T-helper 9 cell (primary cell): Measurements from ENCODE around the gene DNAH1.

Experiments
- DNase-seq: peaks from one replicate; pipeline ENCODE4 v3.0.0-alpha.2; 2020

DNAH1 gene

DNA sequence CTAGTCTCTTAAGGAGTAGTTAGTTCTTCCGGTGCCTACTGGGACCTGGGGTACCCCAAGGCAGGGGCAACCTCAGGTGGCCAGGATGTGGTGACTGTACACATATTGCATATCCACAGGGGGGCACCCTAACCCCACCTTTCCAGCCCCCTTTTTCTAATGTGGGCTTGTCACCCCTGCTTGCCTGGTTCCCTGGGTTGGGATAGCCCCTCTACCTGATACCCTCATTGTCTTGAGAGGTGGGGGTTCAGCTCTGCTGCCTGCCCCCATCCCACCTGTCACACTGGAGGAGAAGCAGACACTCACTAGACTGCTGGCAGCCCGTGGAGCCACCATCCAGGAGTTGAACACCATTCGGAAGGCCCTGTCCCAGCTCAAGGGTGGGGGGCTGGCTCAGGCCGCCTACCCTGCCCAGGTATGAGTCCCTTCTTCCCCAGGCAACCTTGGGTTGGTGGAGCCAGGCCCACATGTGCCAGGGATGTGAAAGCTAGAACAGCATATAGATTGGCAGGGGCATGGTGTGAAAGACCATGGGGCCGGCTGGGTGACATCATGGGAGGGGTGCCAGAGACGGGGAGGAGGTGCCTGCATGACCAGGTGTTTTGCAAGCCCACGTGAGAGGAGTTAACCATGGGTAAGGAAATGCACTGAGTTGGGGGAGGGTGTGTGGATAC, 24.5 kb upstream of the DNAH1 start:
- no peak for DNase-seq

DNA sequence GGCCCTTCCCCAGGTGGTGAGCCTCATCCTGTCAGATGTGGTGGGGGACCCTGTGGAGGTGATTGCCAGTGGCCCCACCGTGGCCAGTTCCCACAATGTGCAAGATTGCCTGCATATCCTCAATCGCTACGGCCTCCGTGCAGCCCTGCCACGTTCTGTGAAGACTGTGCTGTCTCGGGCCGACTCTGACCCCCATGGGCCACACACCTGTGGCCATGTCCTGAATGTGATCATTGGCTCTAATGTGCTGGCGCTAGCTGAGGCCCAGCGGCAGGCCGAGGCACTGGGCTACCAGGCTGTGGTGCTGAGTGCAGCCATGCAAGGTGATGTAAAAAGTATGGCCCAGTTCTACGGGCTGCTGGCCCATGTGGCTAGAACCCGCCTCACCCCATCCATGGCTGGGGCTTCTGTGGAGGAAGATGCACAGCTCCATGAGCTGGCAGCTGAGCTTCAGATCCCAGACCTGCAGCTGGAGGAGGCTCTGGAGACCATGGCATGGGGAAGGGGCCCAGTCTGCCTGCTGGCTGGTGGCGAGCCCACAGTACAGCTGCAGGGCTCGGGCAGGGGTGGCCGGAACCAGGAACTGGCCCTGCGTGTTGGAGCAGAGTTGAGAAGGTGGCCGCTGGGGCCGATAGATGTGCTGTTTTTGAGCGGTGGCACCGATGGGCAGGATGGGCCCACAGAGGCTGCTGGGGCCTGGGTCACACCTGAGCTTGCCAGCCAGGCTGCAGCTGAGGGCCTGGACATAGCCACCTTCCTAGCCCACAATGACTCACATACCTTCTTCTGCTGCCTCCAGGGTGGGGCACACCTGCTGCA, 23.7 kb upstream of the DNAH1 start:
- DNase-seq: no peak

DNA sequence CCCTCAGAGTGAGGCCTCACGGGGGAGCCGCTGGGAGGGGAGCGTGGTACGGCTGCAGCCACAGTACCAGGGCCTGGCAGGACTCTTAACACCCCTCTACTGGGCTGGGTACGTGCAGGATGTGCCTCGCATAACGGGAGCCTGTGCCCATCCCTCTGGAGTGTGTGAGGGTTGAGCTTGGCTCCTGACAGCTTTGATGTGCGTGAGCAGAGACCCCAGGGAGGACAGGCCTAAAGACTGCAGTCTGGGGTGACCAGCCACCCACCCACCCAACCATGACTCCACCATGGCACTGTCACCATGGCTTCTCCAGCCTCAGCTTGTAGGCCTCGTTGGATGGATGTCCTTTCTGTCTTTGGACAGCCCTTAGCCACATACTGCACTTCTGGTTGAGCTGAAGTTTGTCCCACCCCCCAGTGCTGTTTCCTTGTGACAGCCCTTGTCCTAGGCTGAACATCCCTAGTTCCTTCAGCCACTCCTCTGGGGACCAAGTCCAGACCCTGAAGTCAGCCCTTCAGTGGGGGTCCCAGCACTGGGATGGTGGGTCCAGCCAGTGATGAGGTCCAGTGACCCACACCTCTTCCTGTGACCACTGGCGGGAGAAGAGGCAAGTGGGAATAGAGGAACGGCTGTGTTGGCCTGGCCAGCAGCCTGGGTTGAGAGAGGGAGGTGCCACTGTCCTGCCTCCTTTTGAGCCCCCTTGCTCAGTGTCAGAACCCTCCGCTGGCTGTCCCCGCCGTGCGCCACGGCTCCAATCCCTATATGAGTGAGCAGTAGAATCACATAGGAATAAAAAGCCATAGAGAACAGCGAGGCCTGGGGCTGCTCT, 22.4 kb upstream of the DNAH1 start:
- DNase-seq: no peak

DNA sequence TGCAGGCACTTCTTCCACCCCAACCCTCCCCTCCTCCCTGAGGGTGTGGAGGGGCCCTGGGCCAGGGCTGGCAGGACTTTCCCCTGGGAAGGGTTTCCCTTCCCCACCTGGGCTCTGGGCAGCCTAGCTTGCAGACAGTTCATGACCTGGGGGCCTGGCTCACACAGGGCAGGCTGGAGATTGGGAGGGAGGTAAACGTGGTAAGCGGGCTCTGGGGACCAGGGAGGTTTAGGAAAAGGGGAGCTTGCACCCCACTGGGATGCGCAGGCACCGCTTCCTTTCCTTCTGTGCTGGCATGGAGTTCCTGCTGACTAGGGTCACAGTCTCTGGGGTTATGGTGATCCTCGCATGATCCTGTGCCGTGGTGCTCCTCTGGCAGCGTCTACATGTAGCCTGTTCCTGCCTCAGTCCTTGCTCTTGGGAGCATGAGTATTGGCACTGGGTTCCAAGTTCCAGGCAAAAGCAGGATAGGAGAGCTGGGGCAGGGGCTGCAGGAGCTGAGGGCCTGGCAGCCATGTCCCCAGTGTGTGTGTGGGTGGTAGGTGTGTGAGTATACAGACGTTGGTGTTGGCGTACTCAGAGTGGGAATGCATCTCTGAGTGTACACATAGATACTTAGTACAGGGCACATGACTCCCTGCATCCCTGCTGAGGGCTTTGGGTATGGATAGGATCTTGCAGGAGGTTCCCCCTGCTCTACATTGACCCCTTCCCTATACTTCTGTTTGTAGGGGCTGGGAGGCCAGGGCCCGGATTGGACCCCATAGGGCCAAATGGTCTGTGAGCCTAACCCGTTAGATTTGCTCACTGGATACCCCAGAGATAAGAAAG, 21.6 kb upstream of the DNAH1 start:
- no peak for DNase-seq

DNA sequence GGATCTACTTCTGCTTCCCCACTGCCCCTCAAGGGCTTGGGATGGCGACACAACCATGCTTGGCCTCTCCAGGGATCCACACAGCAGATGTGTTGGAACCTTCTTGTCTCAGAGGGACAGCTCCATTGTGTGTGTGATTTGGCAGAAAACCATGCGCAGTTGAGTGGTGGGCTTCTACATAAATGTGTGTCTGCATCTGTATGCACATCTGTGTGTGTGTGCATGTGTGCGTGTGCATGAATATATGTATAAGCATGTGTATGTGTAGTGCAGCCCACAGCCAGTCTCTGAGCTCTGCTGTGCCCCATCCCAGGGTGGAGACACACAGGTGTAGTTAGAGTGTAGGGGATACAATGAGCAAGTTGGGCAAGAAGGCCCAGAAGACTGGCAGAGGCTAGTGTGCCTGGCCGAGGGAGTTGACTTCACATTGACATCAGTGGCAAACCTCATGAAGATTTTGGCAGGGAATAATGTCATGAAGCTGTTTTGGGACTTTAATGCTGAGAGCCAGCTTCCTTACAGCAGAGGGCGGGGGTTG, 20.4 kb upstream of the DNAH1 start:
- no peak for DNase-seq

DNA sequence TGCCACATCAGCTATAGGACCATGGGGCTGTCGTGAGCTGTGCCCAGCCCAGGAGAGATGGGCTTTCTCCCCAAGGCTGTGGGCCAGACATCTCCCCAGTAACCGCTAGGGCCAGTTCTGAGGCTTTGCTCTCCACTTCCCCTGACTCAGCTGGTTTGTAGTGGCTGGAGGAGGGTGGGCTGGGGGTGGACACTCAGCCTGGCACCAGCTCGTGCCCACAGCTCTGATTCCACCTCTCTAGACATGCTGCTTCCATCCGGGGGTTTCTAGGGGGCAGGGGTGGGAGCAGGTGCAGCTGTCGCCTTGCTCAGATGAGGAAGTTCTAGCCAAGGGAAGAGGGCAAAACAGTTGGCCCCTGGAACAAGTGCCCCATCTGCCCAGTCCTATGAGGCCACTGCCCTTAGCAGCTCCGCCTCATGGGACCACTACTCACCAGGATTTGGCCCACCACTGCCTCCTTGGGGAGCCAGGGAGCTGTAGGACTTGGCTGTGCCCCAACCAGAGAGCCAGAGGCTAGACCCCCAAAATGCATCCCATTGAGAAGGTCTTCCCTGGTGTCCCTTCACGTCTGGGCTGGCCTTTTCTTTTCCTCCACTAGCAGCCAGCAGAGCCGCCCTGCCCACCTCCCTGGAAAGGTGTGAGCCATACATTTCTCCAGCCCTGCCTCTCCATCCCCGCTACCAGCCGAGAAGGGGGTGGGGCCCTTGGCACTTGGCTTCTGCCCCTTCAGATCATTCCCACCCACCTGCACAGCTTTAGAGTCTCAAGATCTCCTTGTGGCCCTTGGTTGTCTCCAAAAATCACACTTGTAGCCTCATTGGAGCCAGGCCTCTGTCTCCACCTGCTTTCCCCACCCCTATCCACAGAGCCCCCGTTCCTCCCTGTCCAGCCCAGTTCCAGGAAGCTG, 18.6 kb upstream of the DNAH1 start:
- no peak for DNase-seq

DNA sequence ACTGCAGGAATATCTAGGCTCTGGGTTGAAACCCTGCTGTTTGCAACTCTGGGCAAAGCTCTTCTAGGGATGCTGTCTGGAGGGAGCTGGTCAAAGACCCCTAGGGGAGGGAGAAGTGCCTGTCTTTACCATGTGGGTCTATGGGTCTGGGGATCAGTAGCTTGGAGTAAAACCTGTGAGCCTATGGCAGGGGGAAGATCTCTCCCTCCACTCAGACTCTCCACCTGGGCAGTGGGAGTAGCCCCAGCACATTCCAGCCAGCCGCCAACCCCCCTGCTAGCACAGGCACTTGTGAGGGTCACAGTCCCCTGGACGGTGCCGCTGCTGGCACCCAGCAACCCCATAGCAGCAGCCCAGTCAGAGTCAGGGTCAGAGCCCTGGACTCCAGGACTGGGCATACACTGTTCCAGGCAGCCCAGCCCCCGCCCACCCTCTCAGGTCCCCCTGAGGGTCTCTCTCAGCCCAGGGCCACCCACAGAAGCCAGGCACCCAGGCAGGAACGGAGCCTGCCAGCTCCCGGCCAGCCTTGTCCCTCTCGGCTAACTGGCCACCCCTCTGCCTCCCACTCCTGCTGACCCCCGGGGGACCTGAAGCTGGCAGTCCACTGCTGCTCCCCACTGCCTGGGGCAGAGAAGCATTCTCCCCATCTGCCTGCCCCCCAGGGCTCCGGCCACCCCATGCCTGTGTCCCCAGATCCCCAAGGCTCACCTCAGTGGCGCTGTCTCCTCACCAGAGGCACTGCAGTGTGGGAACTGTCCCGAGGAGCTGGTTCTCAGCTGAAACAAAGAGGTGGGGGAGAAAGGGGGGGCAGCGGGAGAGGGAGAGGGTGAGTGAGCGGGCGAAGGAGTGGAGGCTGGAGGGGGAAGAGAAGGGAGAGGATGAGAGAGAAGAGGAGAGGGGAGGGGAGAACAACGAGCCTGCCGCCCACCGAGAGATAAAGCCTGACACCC, 17.7 kb upstream of the DNAH1 start:
- no peak for DNase-seq

DNA sequence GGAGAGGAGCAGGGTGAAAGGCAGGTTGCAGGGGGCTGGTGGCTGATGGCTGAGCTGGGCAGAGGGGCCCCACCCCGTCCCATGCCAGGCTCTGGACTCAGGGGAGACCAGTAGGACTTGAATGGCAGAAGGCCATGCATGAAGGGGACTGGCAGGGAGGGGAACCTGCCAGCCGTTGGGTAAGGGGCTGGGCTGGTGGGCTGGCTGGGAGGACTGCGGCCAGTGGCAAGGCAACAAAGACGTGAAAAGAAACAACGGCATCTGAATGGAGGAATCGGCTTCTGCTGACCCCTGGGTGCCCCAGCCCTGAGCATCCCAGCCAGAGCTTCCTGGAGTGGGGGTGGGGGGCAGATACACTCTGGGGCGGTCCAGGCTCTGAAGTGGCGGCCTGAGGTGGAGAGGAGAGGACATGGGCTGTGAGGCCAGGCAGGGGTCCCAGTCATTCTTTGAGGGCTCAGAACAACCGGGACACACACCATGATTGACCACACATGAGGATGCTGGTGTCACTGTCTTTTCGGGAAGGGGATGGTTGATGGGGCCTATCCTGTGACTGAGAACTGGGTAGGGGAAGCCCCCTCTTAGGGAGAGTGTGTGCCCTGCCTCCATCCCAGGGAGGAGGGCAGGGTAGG, 16.8 kb upstream of the DNAH1 start:
- no peak for DNase-seq

DNA sequence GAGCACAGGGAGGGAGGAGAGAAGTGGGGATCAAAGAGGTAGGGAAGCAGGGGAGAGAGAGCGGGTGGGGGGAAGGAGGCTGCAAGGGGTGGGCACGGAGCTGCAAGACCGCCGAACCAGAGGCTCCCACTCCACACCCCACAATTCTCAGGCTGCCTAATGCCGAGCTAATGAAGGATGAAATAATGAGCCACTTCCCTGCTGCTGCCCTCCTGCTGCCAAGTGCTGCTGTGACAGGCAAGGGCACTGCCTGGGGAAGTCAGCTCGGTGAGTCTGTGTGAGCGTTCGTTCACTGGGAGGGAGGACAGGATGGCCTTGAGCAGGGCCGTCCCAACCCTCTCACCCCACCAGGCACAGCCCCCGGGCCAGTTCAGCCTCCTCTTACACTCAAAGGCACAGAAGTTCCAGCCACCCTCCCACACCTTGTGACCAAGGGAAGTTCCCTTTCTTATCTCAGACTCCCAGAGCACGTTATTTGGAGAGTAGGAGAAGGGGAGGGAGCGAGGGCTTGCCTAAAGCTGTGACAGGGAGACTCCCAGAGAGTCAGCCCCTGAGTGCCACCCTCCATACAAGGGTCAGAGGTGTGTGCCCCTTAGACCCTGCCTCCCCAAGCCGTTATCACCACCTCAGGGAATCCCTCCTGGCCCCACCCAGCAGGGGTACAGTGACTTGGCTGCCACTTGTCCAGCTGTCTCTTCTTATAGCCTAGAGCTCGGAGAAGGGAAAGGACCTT, 16.1 kb upstream of the DNAH1 start:
- DNase-seq: no peak

DNA sequence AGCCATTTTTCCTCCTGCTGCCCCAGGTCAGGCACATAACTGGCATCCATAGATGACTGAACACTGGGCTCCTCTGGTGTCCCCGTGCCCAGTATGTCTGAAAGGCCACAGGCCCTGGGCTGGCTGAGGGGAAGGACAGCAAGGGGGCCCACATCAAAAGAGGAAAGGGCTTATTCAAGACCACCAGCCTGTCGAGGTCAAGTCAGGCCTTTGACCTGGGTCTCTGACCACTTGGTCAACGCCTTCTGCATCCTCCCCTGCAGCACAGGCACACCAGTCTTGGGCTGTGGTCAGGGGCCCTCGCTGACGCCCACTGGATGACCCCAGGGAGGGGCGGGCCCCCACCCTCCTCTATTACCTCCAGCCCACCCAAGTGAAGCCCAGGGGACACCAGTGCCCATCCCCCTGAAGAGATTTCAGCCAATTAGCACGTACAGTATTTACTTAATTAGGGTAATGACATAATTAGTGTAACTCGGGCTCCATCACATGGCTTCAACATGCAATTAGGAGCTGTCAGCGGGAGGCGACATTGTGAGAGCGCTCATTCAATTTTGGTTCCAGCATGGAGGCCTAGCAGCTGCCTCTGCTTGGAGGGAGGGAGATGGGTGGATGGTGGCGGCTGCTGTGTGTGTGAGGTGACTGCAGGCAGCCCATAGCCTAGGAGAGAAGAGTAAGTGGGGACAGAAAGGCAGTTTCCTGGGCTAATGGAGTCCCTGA, 13.5 kb upstream of the DNAH1 start:
- DNase-seq: no peak

DNA sequence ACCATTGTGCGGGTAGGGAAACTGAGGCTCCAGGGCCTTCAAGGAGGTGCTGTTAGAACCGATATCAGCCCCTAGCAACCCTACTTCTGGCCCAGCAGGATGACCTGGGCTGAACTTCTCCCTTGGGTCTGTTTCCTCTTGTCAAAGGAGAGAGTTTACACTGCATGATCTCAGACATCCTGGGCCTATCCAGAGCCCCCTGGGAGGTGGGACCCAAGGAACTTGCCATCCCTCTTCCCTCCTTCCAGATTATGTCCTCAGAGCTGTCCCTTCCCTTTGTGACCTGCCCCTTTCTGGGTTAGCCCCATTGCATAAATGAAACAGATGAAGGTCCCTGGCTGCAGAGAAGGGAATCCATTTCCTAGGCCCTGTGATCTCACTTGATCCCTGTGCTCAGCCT, 12.3 kb upstream of the DNAH1 start:
- DNase-seq: no peak

DNA sequence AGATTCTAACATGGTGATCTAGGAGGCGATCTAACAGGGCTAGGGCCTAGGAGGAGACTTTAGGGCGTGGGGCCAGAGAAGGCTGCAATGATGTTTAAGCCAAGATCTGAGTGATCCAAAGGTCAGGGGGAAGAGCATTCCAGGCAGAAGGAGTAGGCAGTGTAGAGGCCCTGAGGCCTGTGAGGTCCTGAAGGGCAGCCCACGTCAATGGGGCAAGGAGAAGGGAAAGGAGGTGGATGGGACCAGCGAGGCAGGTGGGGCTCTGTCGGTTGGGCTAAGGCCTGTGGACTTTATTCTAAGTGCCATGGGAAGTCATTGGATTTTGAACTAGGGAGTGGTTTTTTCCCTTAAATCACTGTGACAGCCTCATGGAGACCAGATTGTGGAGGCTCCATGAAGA, 10.2 kb upstream of the DNAH1 start:
- DNase-seq: no peak

DNA sequence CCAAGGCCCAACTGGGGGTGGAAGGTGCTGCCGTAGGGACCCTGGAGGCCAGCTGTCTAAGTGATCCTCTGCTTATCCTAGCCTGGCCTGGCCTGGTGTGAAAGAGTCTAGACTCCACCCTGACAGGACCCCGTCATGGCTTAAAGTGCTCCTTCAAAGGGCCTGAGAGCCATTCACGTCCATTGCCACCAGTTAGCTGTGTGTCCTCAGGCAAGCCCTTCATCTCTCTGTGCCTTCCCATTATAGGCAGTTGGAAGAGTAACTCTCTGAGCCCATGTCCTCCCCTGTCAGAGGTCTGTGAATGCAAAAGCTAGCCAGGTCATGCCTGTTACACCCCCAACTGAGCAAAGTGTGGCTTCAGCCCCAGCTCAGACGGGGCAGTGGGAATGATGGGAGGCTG, 9.1 kb upstream of the DNAH1 start:
- DNase-seq: no peak

DNA sequence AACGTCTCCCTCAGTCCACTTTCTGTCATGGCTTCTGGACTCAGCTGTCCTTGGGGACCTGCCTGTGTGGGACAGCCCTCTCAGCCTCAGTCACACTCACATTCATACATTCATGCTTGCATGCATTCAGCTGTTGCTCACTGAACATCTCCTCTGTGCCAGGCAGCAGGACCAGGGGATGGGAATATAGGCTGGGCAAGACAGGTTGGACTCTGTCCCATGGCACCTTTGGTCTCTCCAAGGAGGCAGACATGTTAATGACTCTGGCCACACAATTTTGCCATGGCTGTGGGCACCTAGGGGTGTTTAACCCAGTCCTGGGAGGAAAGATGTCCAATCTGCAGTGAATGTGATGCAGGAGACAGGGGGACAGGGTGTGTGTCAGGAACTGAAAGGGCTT, 7.8 kb upstream of the DNAH1 start:
- no peak for DNase-seq

DNA sequence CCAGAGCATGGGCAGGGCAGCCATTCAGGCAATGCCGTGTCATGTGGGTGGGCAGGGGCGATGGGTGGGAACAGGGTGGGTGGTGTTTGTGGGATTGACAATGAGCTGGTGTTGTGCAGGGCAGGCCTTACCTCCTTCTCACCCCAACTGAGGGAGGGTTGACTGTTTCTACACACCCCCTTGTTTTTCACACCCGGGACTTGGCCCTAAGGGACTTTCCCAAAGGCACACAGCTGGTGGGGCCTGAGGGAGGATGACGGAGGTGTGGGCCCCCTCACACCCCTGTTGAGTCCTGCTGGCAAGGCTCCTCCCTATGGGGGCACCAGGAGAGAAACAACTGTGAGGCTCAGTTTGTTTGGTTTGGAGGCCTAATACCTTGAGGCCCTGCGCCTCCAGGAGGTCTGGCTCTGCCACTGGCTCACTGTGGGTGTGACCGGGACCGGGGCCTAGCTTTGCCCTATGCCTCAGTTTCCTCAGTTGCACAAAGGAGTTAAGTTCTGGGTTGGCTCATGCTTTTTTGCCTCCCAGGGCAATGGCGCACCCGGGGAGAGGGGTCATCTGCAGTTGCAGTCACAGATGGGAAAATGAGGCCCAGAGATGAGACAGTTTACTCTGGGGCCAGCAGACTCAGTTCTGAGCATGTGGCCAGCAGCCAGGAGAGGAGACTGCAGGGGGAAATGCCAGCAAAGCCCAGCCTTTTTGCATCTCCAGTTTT, 5.1 kb upstream of the DNAH1 start:
- DNase-seq: peak; percentile 10

DNA sequence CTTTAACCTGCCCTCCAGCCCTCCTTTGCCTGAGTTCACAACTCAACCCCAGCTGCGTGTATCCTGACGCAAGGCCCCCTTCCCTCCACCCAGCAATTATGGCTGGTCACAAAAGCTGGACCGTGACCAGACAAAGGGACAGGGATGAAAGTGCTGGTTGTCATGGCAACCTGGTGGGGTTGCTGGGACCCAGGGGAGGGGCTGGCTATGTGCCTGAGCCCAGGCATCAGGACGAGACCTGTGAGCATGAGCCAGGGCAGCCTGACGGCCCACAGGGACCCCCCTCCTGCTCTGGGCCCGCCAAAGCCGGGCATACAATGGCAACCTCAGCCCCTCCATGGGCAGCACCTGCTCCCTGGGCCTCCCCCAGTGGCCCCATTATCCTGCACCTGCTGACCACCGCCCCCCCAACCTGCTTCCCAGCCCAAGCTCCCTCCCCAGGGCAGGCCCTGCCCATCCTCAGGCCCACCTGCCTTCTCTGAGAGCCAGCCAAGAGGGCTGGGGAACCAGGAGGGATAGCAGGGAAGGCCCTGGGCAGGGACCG, 4.5 kb upstream of the DNAH1 start:
- no peak for DNase-seq

DNA sequence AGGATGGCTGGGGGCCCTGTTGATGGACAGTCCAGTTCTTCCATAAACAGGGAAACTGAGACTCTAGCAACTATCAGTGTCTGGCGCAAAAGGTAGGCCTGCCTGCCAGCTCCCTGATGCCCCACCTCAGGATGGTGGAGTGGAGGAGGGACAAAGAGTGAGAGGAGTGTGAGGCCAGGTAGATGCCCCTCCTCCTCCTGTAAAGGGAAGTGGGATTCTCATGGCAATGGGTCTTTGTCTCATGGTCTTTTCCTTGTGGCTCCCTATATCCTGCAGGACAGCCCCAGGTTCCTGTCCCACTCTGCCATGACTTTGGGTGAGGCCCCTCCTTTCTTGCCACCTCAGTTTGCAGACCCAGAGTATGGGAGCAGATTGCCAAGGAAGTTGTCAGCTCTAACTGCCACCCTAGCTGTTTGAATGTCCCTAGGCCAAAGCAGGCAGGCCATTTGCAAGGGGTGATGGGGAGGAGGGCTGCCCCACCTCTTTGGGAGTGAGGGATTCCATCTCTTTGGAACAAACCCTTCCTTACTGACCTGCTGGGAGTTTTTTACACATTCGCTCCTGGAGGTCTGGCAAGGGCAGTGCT, 2.8 kb upstream of the DNAH1 start:
- DNase-seq: no peak
